Limb (tissue), 2 donors: ENCODE results near the gene TRIP12.
"Not testable (repeated sequence)": the region's sequence is repeated elsewhere in the genome, so short reads cannot be mapped to it uniquely, and the experiment has no call there.

Experiments
- DNase-seq, 2 donors: peaks; one replicate each; pipeline ENCODE4 v3.0.0-alpha.2; 2016; ENCODE audit errors: extremely low spot score in 2 of 2

TRIP12 gene

GRCh38 chr2:229921892-229922448 is at the start of gene TRIP12:
Gene TRIP12, minus strand, starts transcription at chr2:229922009. Its CDS starts 41,930 bp downstream, at chr2:229880079.
- DNase-seq: peak; percentile 96 to 97

GRCh38 chr2:229971298-229971790 is 49.5 kb upstream of the TRIP12 start:
- no peak for DNase-seq

GRCh38 chr2:229970406-229970805 is 48.6 kb upstream of the TRIP12 start:
- DNase-seq: no peak

- DNase-seq: no peak
These were observed 48.1 kb upstream of the TRIP12 start for GRCh38 chr2:229969921-229970320.

GRCh38 chr2:229963596-229963995 is 41.8 kb upstream of the TRIP12 start:
- DNase-seq: not testable (repeated sequence)

- no peak for DNase-seq
These were observed 34.7 kb upstream of the TRIP12 start for GRCh38 chr2:229956491-229956890.

- DNase-seq: no peak
These were observed 33.9 kb upstream of the TRIP12 start for GRCh38 chr2:229955663-229956062.

GRCh38 chr2:229952256-229952835 is 30.5 kb upstream of the TRIP12 start:
- no peak for DNase-seq

- no peak for DNase-seq
These were observed 25.7 kb upstream of the TRIP12 start for GRCh38 chr2:229947544-229947943.

- no peak for DNase-seq
These were observed 24.2 kb upstream of the TRIP12 start for GRCh38 chr2:229945975-229946374.

- DNase-seq: no peak
These were observed 22.1 kb upstream of the TRIP12 start for GRCh38 chr2:229943770-229944449.

- no peak for DNase-seq
These were observed 21.4 kb upstream of the TRIP12 start for GRCh38 chr2:229943171-229943570.

- no peak for DNase-seq
These were observed 20.9 kb upstream of the TRIP12 start for GRCh38 chr2:229942671-229943070.

GRCh38 chr2:229937537-229937936 is 15.7 kb upstream of the TRIP12 start:
- DNase-seq: no peak

GRCh38 chr2:229931241-229931640 is 9.4 kb upstream of the TRIP12 start:
- DNase-seq: no peak

- no peak for DNase-seq
These were observed 8.8 kb upstream of the TRIP12 start for GRCh38 chr2:229930656-229931055.

- DNase-seq: no peak
These were observed 6.1 kb upstream of the TRIP12 start for GRCh38 chr2:229927817-229928321.

- no peak for DNase-seq
These were observed 3.4 kb upstream of the TRIP12 start for GRCh38 chr2:229925201-229925600.

GRCh38 chr2:229924541-229924940 is 2.7 kb upstream of the TRIP12 start:
- not testable (repeated sequence) for DNase-seq

- DNase-seq: no peak
These were observed 909 bp upstream of the TRIP12 start, which contains the start of gene FBXO36 for GRCh38 chr2:229922449-229923386. Gene FBXO36, plus strand, starts transcription at chr2:229922503. Its CDS starts 11 bp downstream, at chr2:229922514.
